IMR-90 (cell line): Measurements from ENCODE around the gene FOXK2. TPM values are rescaled to one million over a fixed set of nuclear protein-coding genes. Genes with fewer than 3 reads are reported as not detected.

ENCODE experiments used
- ATAC-seq: fragments of 200-7000 bp; cut with Tn5 transposase; 2 replicates; pipeline ENCODE4 v1.9.1; 2020; ENCODE audit warnings: low read depth, mild to moderate bottlenecking, moderate library complexity
- BruUV-seq: library from RNA; stranded (reverse); fragments of 400-500 nt; replicated peaks from 2 replicates; lab custom pipeline; 2021; lab: Mats Ljungman, UMichigan
- CTCF ChIA-PET: fragments of 300-600 bp; formaldehyde crosslinking; extraction: SDS; loops from one replicate; lab custom pipeline; 2021; ENCODE audit warnings: antibody characterized with exemption; lab: Yijun Ruan, JAX
- POLR2A ChIA-PET: fragments of 300-600 bp; sonication (Branson Sonifier 250); formaldehyde crosslinking; loops from one replicate; lab custom pipeline; 2022; ENCODE audit warnings: antibody characterized with exemption; ENCODE audit not compliant: unreplicated experiment; lab: Charles Lee
- DNase-seq: peaks from one replicate; pipeline ENCODE4 v3.0.0; 2013
- H2AFZ ChIP-seq: replicated peaks from 2 replicates; pipeline ENCODE3; 2013; ENCODE audit warnings: low read length, mild to moderate bottlenecking; ENCODE audit not compliant: poor library complexity
- H2AK5ac ChIP-seq: 2 replicates; pipeline ENCODE4 v1.6.1; 2013; ENCODE audit warnings: low read depth, low read length, inconsistent platforms
- H2AK9ac ChIP-seq: replicated peaks from 2 replicates; pipeline ENCODE3; 2013; ENCODE audit warnings: mild to moderate bottlenecking, low read depth, low read length, moderate library complexity; ENCODE audit not compliant: poor library complexity
- H2BK120ac ChIP-seq: 2 replicates; pipeline ENCODE4 v1.6.1; 2013; ENCODE audit warnings: low read depth, low read length, inconsistent platforms
- H2BK15ac ChIP-seq: 3 replicates; pipeline ENCODE4 v1.6.1; 2013; ENCODE audit warnings: low read depth, low read length, inconsistent platforms
- H2BK20ac ChIP-seq: 2 replicates; pipeline ENCODE4 v1.6.1; 2013; ENCODE audit warnings: low read depth, mild to moderate bottlenecking, inconsistent platforms, low read length, moderate library complexity
- H2BK5ac ChIP-seq: 2 replicates; pipeline ENCODE4 v1.6.1; 2013; ENCODE audit warnings: mild to moderate bottlenecking, low read depth, low read length, inconsistent platforms; ENCODE audit not compliant: poor library complexity, severe bottlenecking
- H3K14ac ChIP-seq: replicated peaks from 2 replicates; pipeline ENCODE4 v1.6.1; 2013; ENCODE audit warnings: low read depth, low read length, inconsistent platforms
- H3K18ac ChIP-seq: 2 replicates; pipeline ENCODE4 v1.6.1; 2013; ENCODE audit warnings: low read depth, low read length, control low read depth
- H3K23ac ChIP-seq: 2 replicates; pipeline ENCODE4 v1.6.1; 2013; ENCODE audit warnings: low read depth, low read length, inconsistent platforms
- H3K27ac ChIP-seq: 2 replicates; pipeline ENCODE4 v1.5.1; 2013; ENCODE audit warnings: mild to moderate bottlenecking, control low read depth, low read length; ENCODE audit not compliant: insufficient read depth
- H3K27me3 ChIP-seq: 2 replicates; pipeline ENCODE4 v1.6.1; 2013; ENCODE audit warnings: low read length; ENCODE audit not compliant: control insufficient read depth, insufficient read depth
- H3K36me3 ChIP-seq: 2 replicates; pipeline ENCODE4 v1.6.1; 2013; ENCODE audit warnings: low read length, mixed read lengths; ENCODE audit not compliant: control insufficient read depth, insufficient read depth
- H3K4ac ChIP-seq: 2 replicates; pipeline ENCODE4 v1.6.1; 2013; ENCODE audit warnings: low read depth, low read length, inconsistent platforms
- H3K4me1 ChIP-seq: 2 replicates; pipeline ENCODE4 v1.6.1; 2013; ENCODE audit warnings: low read length, mixed read lengths; ENCODE audit not compliant: control insufficient read depth, insufficient read depth
- H3K4me2 ChIP-seq: 2 replicates; pipeline ENCODE4 v1.6.1; 2013; ENCODE audit warnings: low read depth, mild to moderate bottlenecking, control low read depth, low read length, moderate library complexity
- H3K4me3 ChIP-seq: 2 replicates; pipeline ENCODE4 v1.5.1; 2013; ENCODE audit warnings: low read depth, mild to moderate bottlenecking, control low read depth, low read length, moderate library complexity; ENCODE audit not compliant: insufficient read depth
- H3K56ac ChIP-seq: 2 replicates; pipeline ENCODE4 v1.6.1; 2013; ENCODE audit warnings: low read length, inconsistent platforms; ENCODE audit not compliant: insufficient read depth; ENCODE audit errors: extremely low read depth
- H3K79me1 ChIP-seq, 2 experiments: 2 replicates each; pipeline ENCODE4 v1.6.1; 2013; ENCODE audit warnings: low read length in 2 of 2, inconsistent platforms in 1 of 2, low read depth in 1 of 2
- H3K9ac ChIP-seq: 2 replicates; pipeline ENCODE4 v1.6.1; 2013; ENCODE audit warnings: low read depth, low read length, control low read depth
- H3K9me1 ChIP-seq: 2 replicates; pipeline ENCODE4 v1.6.1; 2013; ENCODE audit warnings: low read length, inconsistent platforms; ENCODE audit not compliant: insufficient read depth
- H3K9me3 ChIP-seq: 2 replicates; pipeline ENCODE4 v1.6.1; 2013; ENCODE audit warnings: low read length; ENCODE audit not compliant: control insufficient read depth, insufficient read depth
- H4K20me1 ChIP-seq: 2 replicates; pipeline ENCODE4 v1.6.1; 2013; ENCODE audit warnings: low read length, inconsistent platforms; ENCODE audit not compliant: insufficient read depth
- H4K5ac ChIP-seq: 2 replicates; pipeline ENCODE4 v1.6.1; 2013; ENCODE audit warnings: mild to moderate bottlenecking, low read depth, low read length, control low read depth
- H4K8ac ChIP-seq, 2 experiments: 2 replicates each; pipeline ENCODE4 v1.6.1; 2013; ENCODE audit warnings: low read depth in 2 of 2, low read length in 2 of 2, control low read depth in 1 of 2, inconsistent platforms in 1 of 2
- H4K91ac ChIP-seq: 2 replicates; pipeline ENCODE4 v1.6.1; 2013; ENCODE audit warnings: low read depth, low read length, inconsistent platforms; ENCODE audit not compliant: insufficient read depth
- BHLHE40 ChIP-seq: fragments of 150-350 bp; IDR thresholded peaks from 2 replicates; pipeline ENCODE4 v1.6.1; 2016; ENCODE audit warnings: mild to moderate bottlenecking, low read depth, low read length
- CEBPB ChIP-seq: IDR thresholded peaks from 2 replicates; pipeline ENCODE4 v1.6.1; 2012; ENCODE audit warnings: low read depth, low read length, improper control_type of control experiment
- CHD1 ChIP-seq: IDR thresholded peaks from 2 replicates; pipeline ENCODE4 v1.6.1; 2012; ENCODE audit warnings: low read depth, low read length, improper control_type of control experiment
- FOS ChIP-seq: fragments of 150-350 bp; IDR thresholded peaks from 2 replicates; pipeline ENCODE4 v1.6.1; 2016; ENCODE audit warnings: low read depth, low read length
- MAFK ChIP-seq: IDR thresholded peaks from 2 replicates; pipeline ENCODE4 v1.6.1; 2012; ENCODE audit warnings: low read depth, low read length, improper control_type of control experiment
- MAZ ChIP-seq: IDR thresholded peaks from 2 replicates; pipeline ENCODE4 v1.6.1; 2012; ENCODE audit warnings: low read depth, mild to moderate bottlenecking, low read length, improper control_type of control experiment, moderate library complexity, borderline replicate concordance
- MXI1 ChIP-seq: IDR thresholded peaks from 2 replicates; pipeline ENCODE4 v1.6.1; 2012; ENCODE audit warnings: low read depth, mild to moderate bottlenecking, low read length, moderate library complexity, borderline replicate concordance
- NFE2L2 ChIP-seq: fragments of 150-350 bp; IDR thresholded peaks from 2 replicates; pipeline ENCODE4 v1.6.1; 2016; ENCODE audit warnings: low read depth, mild to moderate bottlenecking, low read length
- POLR2A ChIP-seq: IDR thresholded peaks from 2 replicates; pipeline ENCODE4 v1.6.1; 2012; ENCODE audit warnings: mild to moderate bottlenecking, low read depth, low read length
- RAD21 ChIP-seq: IDR thresholded peaks from 2 replicates; pipeline ENCODE4 v1.6.1; 2012; ENCODE audit warnings: low read length, improper control_type of control experiment
- RCOR1 ChIP-seq: IDR thresholded peaks from 2 replicates; pipeline ENCODE4 v1.6.1; 2012; ENCODE audit warnings: mild to moderate bottlenecking, low read length, improper control_type of control experiment; ENCODE audit not compliant: insufficient replicate concordance
- RFX5 ChIP-seq: IDR thresholded peaks from 2 replicates; pipeline ENCODE4 v1.8.0; 2012; ENCODE audit warnings: low read depth, mild to moderate bottlenecking, low read length, moderate library complexity
- SMC3 ChIP-seq: fragments of 150-350 bp; IDR thresholded peaks from 2 replicates; pipeline ENCODE4 v1.6.1; 2016; ENCODE audit warnings: low read depth, mild to moderate bottlenecking, antibody characterized with exemption, low read length, moderate library complexity
- WGBS, 2 experiments: methylation state at CpG; one replicate each; pipeline versions ENCODE4 v1.1.5 to v1.1.7; 2013; ENCODE audit warnings: missing lambda C conversion rate in 2 of 2; ENCODE audit not compliant: insufficient read length in 1 of 2; ENCODE audit errors: extremely low coverage in 2 of 2; 5-methylcytosine and 5-hydroxymethylcytosine counted together
- dilution Hi-C: fragments of 300-500 bp; cut with HindIII; formaldehyde crosslinking; loops from one replicate; pipeline ENCODE4 v1.14.3; 2018; ENCODE audit warnings: low sequenced_read_pairs; ENCODE audit not compliant: unreplicated experiment
- in situ Hi-C: fragments of 300-500 bp; cut with MboI; formaldehyde crosslinking; loops from 3 replicates; pipeline ENCODE4 v1.14.3; 2019; ENCODE audit warnings: low sequenced_read_pairs, inconsistent platforms, mixed read lengths
- intact Hi-C: fragments of 100-400 bp; cut with micrococcal nuclease; formaldehyde crosslinking; loops from 2 replicates; pipeline ENCODE4 v1.10.0; 2022
- polyA plus RNA-seq, 3 experiments: library from polyadenylated mRNA; depleted of rRNA; stranded (reverse); fragments of >200 nt; gene quantifications; 2 replicates each; pipeline ENCODE4 v1.2.3, GENCODE V29; 2012; ENCODE audit warnings: low replicate concordance in 1 of 3
- total RNA-seq: library from RNA; depleted of rRNA; stranded (reverse); fragments of >200 nt; gene quantifications from 2 replicates; pipeline ENCODE4 v1.2.3, GENCODE V29; 2012
- TF ChIP-seq, protein P1 (sequence below): fragments of 150-350 bp; IDR thresholded peaks from 2 replicates; pipeline ENCODE4 v1.6.1; 2016; ENCODE audit warnings: low read depth, mild to moderate bottlenecking, low read length, moderate library complexity, borderline replicate concordance
- TF ChIP-seq, protein P2 (sequence below): fragments of 150-350 bp; IDR thresholded peaks from 2 replicates; pipeline ENCODE4 v1.6.1; 2017; ENCODE audit warnings: mild to moderate bottlenecking, antibody characterized with exemption, low read length, low read depth
- TF ChIP-seq, protein P3 (sequence below): conservative IDR thresholded peaks from 2 replicates; pipeline ENCODE4 v1.5.1; 2012; ENCODE audit warnings: mild to moderate bottlenecking, low read depth, low read length, improper control_type of control experiment

Gene FOXK2
- total and polyA plus RNA-seq, 2 of the 4 experiments (the other 2 are of a cell fraction) = 12.5 to 20.0 TPM

DNA sequence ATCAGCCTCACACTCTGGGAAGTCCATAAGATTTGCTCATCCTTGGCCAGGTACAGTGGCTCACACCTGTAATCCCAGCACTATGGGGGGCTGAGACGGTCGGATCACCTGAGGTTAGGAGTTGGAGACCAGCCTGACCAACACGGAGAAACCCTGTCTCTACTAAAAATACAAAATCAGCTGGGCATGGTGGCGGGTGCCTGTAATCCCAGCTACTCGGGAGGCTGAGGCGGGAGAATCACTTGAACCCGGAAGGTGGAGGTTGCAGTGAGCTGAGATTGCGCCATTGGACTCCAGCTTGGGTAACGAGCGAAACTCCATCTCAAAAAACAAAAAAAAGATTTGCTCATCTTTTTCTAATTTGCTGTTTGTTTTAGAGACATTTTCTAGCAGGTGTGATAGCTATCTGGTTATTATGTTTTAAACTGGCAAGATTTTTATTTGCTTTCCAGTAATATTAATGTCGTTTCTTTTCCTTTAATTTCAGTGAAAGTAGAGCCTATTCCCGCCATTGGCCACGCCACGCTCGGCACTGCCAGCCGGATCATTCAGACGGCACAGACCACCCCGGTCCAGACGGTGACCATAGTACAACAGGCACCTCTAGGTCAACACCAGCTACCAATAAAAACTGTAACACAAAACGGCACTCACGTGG is 67.2 kb downstream of the FOXK2 start:
- Histone ChIP-seq H3K9ac (no peak overlapping the region), H3K4ac (no peak overlapping the region), H2BK15ac (no peak overlapping the region), H3K36me3 (peaks cover 41% of the 10 kb centered on the region), H2BK20ac (no peak overlapping the region), H3K23ac (no peak overlapping the region), H2AK9ac (no peak overlapping the region), H2BK120ac (no peak overlapping the region), H3K4me3 (no peak overlapping the region), H3K9me3 (no peaks in the 10 kb centered on the region), H4K91ac (no peak overlapping the region), H3K4me2 (no peak overlapping the region), H2BK5ac (no peak overlapping the region), H3K18ac (no peak overlapping the region), H4K8ac (no peak overlapping the region), H3K14ac (no peak overlapping the region), H3K56ac (no peak overlapping the region), H3K27ac (no peak overlapping the region), H2AFZ (no peak overlapping the region), H3K27me3 (no peaks in the 10 kb centered on the region), H2AK5ac (no peak overlapping the region), H3K79me1 (peaks cover 10 to 19% of the 10 kb centered on the region in 2 experiments; a peak in 3 of 4 replicates), H3K9me1 (peaks cover 5% of the 10 kb centered on the region; the same call in 1 of the 2 replicates), H4K20me1 (peaks cover 19% of the 10 kb centered on the region), H3K4me1 (peaks cover 2% of the 10 kb centered on the region; the same call in 1 of the 2 replicates), H4K5ac (no peak overlapping the region)
- ATAC-seq (no peak), DNase-seq (no peak)
- BruUV-seq = no TSS peak
- ChIA-PET CTCF (no interaction called here), POLR2A (no interaction called here)
- TF ChIP-seq CHD1 (no peak), RFX5 (no peak), BHLHE40 (no peak), CEBPB (no peak), MXI1 (no peak), POLR2A (no peak), NFE2L2 (no peak), MAZ (no peak), SMC3 (no peak), RCOR1 (no peak), MAFK (no peak), RAD21 (no peak), FOS (no peak)
- TF ChIP-seq, protein P1, sequence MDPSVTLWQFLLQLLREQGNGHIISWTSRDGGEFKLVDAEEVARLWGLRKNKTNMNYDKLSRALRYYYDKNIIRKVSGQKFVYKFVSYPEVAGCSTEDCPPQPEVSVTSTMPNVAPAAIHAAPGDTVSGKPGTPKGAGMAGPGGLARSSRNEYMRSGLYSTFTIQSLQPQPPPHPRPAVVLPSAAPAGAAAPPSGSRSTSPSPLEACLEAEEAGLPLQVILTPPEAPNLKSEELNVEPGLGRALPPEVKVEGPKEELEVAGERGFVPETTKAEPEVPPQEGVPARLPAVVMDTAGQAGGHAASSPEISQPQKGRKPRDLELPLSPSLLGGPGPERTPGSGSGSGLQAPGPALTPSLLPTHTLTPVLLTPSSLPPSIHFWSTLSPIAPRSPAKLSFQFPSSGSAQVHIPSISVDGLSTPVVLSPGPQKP = no peak
- TF ChIP-seq, protein P2, sequence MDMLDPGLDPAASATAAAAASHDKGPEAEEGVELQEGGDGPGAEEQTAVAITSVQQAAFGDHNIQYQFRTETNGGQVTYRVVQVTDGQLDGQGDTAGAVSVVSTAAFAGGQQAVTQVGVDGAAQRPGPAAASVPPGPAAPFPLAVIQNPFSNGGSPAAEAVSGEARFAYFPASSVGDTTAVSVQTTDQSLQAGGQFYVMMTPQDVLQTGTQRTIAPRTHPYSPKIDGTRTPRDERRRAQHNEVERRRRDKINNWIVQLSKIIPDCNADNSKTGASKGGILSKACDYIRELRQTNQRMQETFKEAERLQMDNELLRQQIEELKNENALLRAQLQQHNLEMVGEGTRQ = no peak
- TF ChIP-seq, protein P3, sequence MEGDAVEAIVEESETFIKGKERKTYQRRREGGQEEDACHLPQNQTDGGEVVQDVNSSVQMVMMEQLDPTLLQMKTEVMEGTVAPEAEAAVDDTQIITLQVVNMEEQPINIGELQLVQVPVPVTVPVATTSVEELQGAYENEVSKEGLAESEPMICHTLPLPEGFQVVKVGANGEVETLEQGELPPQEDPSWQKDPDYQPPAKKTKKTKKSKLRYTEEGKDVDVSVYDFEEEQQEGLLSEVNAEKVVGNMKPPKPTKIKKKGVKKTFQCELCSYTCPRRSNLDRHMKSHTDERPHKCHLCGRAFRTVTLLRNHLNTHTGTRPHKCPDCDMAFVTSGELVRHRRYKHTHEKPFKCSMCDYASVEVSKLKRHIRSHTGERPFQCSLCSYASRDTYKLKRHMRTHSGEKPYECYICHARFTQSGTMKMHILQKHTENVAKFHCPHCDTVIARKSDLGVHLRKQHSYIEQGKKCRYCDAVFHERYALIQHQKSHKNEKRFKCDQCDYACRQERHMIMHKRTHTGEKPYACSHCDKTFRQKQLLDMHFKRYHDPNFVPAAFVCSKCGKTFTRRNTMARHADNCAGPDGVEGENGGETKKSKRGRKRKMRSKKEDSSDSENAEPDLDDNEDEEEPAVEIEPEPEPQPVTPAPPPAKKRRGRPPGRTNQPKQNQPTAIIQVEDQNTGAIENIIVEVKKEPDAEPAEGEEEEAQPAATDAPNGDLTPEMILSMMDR = no peak
- intact Hi-C loops = no loop called here
- in situ Hi-C loops = no loop called here
- dilution Hi-C loops = no loop called here
- 96% methylated on average over 10 of the region's 21 CpGs; no CpG with 5 or more reads in 1 of the 2 experiments for WGBS, 2 experiments
